ENCODE results near the gene B3GLCT.

B3GLCT gene

DNA sequence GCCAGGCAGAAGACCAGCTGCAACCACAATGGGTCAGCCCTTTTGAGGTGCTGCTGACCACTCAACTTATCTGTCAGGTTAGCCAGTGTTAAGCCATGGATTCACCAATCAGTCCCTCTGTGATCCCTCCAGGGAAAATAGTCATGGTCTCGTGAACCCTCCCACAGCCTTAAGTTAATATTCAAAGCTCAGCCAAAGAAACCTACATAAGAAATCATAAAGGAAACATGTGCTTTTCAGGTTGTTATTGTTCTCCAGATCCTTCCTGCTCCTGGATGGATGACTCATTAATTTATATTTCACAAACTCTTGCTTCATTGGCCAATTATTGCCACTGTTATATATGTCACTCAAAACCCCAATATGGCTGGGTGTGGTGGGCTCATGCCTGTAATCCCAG lies 161.9 kb downstream of the B3GLCT start:
- H3K4me3 ChIP-seq (ENCODE audit: control insufficient read depth, low read depth, low read length): no peak overlapping the region
- DNase-seq (ENCODE audit: low read depth): no peak
- TF ChIP-seq, protein P1, sequence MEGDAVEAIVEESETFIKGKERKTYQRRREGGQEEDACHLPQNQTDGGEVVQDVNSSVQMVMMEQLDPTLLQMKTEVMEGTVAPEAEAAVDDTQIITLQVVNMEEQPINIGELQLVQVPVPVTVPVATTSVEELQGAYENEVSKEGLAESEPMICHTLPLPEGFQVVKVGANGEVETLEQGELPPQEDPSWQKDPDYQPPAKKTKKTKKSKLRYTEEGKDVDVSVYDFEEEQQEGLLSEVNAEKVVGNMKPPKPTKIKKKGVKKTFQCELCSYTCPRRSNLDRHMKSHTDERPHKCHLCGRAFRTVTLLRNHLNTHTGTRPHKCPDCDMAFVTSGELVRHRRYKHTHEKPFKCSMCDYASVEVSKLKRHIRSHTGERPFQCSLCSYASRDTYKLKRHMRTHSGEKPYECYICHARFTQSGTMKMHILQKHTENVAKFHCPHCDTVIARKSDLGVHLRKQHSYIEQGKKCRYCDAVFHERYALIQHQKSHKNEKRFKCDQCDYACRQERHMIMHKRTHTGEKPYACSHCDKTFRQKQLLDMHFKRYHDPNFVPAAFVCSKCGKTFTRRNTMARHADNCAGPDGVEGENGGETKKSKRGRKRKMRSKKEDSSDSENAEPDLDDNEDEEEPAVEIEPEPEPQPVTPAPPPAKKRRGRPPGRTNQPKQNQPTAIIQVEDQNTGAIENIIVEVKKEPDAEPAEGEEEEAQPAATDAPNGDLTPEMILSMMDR (IDR thresholded peaks at IDR 0.05; ENCODE audit: control insufficient read depth, insufficient read depth, low read depth, low read length, missing control alignments): no peak

DNA sequence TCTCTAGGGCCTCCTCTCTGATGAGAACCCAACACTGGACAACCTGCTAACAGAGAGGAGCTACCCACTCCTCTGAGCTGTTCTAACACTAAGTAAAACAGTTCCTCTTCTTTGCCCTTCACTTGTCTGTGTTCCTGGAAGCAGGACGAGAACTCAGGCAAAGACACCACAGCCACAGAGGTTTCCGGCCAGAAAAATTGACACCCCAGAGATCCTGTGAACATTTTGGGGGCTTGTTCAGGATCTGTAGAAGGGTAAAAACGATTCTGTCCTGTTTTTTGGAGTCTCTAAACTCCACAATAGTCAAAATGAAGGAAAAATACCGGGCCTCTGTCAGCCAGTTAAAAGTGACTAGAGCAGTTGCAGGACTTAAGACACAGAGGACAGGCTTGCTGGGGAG lies 165.9 kb downstream of the B3GLCT start:
- no peak overlapping the region for H3K4me3 ChIP-seq (ENCODE audit: control insufficient read depth, low read depth, low read length)
- TF ChIP-seq, protein P1 (IDR thresholded peaks at IDR 0.05; ENCODE audit: control insufficient read depth, insufficient read depth, low read depth, low read length, missing control alignments): no peak
- DNase-seq (ENCODE audit: low read depth): no peak

DNA sequence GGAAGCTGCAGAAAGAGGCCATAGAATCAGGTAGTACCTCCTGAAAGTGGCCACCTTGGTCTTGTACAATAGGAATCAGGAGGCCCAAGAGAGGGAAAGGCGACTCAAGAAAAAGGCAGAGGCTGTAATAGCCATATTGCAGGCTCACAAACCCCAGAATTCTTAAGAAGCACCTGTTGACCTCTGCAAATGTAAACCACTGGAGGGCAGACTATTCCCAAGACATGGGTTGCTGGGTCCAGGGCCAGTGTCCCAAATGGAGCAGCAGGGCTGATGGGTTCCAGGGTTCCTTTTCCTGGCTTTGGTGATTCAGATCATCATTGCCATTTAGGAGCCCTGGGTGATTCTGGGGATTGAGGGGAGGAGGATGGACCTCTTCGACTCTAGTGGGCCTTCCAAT lies 167.6 kb downstream of the B3GLCT start:
- TF ChIP-seq, protein P1 (IDR thresholded peaks at IDR 0.05; ENCODE audit: control insufficient read depth, insufficient read depth, low read depth, low read length, missing control alignments): no peak
- DNase-seq (ENCODE audit: low read depth): no peak
- H3K4me3 ChIP-seq (ENCODE audit: control insufficient read depth, low read depth, low read length): no peak overlapping the region

DNA sequence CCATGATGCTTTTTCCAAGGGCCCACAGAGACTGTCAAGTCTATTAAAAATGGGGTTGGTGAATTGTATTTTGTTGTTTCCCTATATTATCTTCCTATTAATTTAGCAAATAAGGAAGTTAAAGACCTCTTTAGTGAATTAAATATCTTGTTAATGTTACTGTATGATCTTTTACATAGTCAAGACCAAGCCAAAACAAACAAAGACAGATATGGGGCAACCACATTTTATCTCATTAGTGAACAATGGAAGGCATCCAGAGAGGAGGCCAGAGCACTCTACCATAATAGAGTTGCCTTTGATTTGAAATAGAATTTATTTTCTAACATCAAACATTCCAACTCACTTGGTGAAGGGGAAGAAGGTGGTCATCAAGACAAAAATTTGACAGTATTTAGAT lies 169.4 kb downstream of the B3GLCT start:
- no peak for DNase-seq (ENCODE audit: low read depth)
- H3K4me3 ChIP-seq (ENCODE audit: control insufficient read depth, low read depth, low read length): no peak overlapping the region

DNA sequence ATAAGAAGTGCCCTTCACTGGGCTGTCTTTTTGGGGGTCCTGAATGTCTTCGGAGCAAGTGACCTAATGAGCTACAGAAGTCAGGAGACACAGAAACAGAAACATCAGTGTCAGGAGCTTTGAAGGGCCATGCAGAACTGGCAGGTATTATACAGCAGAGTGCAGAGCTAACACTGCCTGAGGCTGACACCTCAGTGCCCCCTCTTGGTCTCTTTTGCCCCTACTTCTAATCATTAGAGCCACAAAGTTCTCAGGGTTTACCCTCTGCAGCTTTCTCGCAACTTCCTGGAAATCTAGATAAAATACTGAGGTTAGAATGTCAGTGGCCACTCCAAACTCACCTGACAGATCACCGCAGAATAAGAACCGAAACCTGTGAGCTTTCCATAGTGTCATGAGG lies 172.7 kb downstream of the B3GLCT start:
- no peak overlapping the region for H3K4me3 ChIP-seq (ENCODE audit: control insufficient read depth, low read depth, low read length)
- TF ChIP-seq, protein P1 (IDR thresholded peaks at IDR 0.05; ENCODE audit: control insufficient read depth, insufficient read depth, low read depth, low read length, missing control alignments): no peak
- no peak for DNase-seq (ENCODE audit: low read depth)

More for the DNA sequence above, 169.4 kb downstream of the B3GLCT start:
- TF ChIP-seq, protein P1 (IDR thresholded peaks at IDR 0.05; ENCODE audit: control insufficient read depth, insufficient read depth, low read depth, low read length, missing control alignments): no peak

DNA sequence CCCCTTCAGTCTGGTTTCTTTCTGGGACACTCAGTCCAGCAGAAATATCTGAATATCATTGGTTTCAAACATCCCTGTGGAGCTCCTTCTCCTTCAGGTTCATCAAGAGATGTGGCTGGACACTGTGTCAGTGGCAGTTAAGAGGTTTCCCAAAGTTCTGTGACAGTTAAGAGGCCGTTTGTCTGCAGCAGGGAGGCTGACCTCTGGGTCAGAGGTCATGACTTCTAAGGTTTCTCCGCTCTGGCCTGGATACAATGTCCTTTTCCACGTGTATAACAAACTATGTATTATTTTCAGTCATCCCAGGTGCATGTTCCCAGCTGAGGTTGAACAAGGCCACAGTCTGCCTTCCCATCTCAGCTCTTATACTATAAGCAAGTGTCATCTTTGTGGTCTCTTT lies 174.9 kb downstream of the B3GLCT start:
- DNase-seq (ENCODE audit: low read depth): no peak
- no peak overlapping the region for H3K4me3 ChIP-seq (ENCODE audit: control insufficient read depth, low read depth, low read length)
- TF ChIP-seq, protein P1 (IDR thresholded peaks at IDR 0.05; ENCODE audit: control insufficient read depth, insufficient read depth, low read depth, low read length, missing control alignments): no peak

DNA sequence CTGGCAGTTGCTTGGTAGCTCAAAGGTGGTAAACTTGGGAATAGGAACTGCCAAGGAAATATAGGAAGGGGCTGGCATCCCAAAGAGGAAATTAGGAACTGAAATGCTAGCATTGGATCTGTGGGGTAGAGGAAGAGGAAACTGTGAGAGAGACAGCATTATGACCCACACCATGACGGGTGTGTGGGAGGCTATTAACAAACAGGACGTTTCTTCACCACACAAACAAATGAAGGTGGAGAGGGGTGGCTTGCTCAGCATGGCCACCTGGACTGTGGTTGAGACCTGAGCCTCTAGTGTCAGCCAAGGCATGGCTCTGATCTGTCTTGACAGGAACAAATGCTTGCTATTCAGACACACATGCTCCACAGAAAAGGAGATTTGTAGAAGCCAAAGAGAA lies 178.2 kb downstream of the B3GLCT start:
- no peak overlapping the region for H3K4me3 ChIP-seq (ENCODE audit: control insufficient read depth, low read depth, low read length)
- TF ChIP-seq, protein P1 (IDR thresholded peaks at IDR 0.05; ENCODE audit: control insufficient read depth, insufficient read depth, low read depth, low read length, missing control alignments): no peak
- no peak for DNase-seq (ENCODE audit: low read depth)

Measured in AG09309 (cell line).